ENCODE measurements around the gene GMPPA. TPM values are rescaled to one million over a fixed set of nuclear protein-coding genes. Genes with fewer than 3 reads are reported as not detected.

The GMPPA gene
- total RNA-seq, 2 experiments from 2014 or later: 32.4 to 34.2 TPM

DNA sequence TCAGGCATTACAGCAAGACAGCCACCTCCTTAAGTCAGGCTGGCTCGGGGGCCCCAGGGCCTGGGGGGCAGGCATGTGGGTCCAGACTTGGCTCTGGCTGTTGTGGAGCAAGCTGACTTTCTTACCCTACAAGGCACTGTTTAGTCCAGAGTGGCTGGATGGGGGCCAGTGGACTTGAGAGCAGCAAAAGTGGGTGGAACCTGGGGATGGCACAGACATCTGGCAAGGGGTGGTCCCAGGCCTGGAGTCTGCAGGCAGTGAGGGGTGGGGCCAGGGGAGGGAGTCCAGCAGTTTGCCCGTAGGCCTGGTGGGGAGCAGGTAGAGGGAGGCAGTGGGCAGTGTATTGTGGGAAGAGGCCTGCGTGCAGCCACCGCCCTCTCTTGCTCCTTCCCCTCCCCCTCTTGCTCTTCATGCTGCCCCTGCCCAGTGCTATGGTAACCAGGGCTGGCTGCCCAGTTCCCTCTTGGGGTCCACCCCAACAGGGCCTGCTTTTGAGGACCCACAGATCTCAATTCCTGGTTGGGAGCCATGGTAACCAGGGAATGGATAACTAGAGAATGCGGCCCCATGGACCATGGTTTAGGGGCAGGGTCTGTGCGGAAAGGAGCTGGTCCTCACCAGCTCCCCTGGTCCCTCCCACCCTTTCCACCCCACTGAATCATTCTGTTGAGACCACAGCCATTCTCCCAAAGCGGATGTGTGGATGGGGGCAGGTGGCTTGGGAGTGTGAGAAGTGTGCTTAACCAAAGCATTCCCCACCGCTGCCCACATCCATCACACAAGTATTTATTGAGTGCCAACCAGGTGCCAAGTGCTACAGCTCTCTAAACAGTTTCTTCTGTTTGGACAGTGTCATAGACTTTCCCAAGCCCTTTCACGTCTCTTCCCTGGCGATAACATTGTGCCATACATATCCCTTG lies 44.8 kb upstream of the GMPPA start:
- Mint-ChIP-seq H3K4me1 (ENCODE audit: low read depth) (peaks cover 33% of the 10 kb centered on the region), H3K4me3 (no peak overlapping the region), H3K27ac (no peak overlapping the region), H3K27me3 (peaks cover 8% of the 10 kb centered on the region), H3K36me3 (ENCODE audit: low read depth) (no peaks in the 10 kb centered on the region), H3K9me3 (no peaks in the 10 kb centered on the region)
- POLR2A ChIA-PET: interaction anchor here (0.8 to 1.3 kb wide), 2 partner anchors 22 to 143 kb away, joined by 3 read pairs; partner anchors contain the start of gene STK11IP
- DNase-seq (no peak), ATAC-seq (no peak)
- CTCF ChIA-PET: interaction anchor here (0.8 to 5.1 kb wide), 4 partner anchors 23 to 76 kb away, joined by 3 to 19 read pairs (median 12); a partner anchor contains a TSS
- intact Hi-C loops (cut with micrococcal nuclease): no loop called here
- no peak for TF ChIP-seq CTCF (IDR thresholded peaks at IDR 0.05)

DNA sequence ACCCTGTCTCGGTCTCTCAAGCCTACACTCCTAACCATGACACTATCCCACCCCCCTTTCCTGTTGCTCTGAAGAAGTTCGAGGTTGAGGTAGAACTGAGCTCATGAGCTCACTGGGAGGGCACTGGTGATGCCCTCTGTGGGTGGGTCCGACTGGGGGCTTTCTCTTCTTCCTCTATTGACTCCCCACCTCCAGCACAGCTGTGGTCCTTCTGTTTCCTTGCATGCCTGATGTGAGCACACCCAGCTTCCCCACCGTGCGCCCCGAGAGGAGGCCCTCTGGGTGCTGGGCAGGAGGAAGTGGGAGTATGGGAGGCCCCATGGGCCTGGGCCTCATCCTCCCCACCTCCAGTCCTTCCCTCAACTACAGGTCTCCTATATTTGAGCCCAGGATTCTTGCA lies 43.1 kb upstream of the GMPPA start:
- no peak overlapping the region for H3K27ac Mint-ChIP-seq
- no peak for TF ChIP-seq CTCF (IDR thresholded peaks at IDR 0.05)

GRCh38 chr2:219457784-219458369 lies 40.8 kb upstream of the GMPPA start:
- ATAC-seq: peak; percentile 79
- peak; percentile 27 for TF ChIP-seq CTCF (IDR thresholded peaks at IDR 0.05)
- CTCF ChIA-PET: interaction anchor here (0.6 to 4.9 kb wide), 11 partner anchors 9 to 159 kb away, joined by 3 to 38 read pairs (median 4); partner anchors contain the start of gene GMPPA
- H3K27ac Mint-ChIP-seq: peak overlapping the region; percentile 9
- H3K4me3 Mint-ChIP-seq: no peak overlapping the region
- no peaks in the 10 kb centered on the region for H3K36me3 Mint-ChIP-seq (ENCODE audit: low read depth)
- H3K9me3 Mint-ChIP-seq: no peaks in the 10 kb centered on the region
- POLR2A ChIA-PET: interaction anchor here (0.6 to 2.0 kb wide), 3 partner anchors 9 to 40 kb away, joined by 3 to 8 read pairs (median 3); partner anchors contain the start of gene DES
- DNase-seq: peak; percentile 67
- H3K27me3 Mint-ChIP-seq: no peaks in the 10 kb centered on the region
- intact Hi-C loops (cut with micrococcal nuclease): no loop called here
- H3K4me1 Mint-ChIP-seq (ENCODE audit: low read depth): peaks cover 20% of the 10 kb centered on the region

More for the DNA sequence above, 43.1 kb upstream of the GMPPA start:
- Mint-ChIP-seq H3K9me3 (no peaks in the 10 kb centered on the region), H3K4me3 (no peak overlapping the region), H3K36me3 (ENCODE audit: low read depth) (no peaks in the 10 kb centered on the region), H3K27me3 (peaks cover 2% of the 10 kb centered on the region), H3K4me1 (ENCODE audit: low read depth) (peaks cover 32% of the 10 kb centered on the region)
- ChIA-PET CTCF (interaction anchor here (0.7 to 5.1 kb wide), 8 partner anchors 7 to 75 kb away, joined by 3 to 38 read pairs (median 8); no protein-coding TSS in a partner anchor), POLR2A (no interaction called here)
- intact Hi-C loops (cut with micrococcal nuclease): no loop called here
- ATAC-seq (no peak), DNase-seq (no peak)

- CTCF ChIA-PET: interaction anchor here (0.8 to 4.9 kb wide), 15 partner anchors 10 to 138 kb away, joined by 3 to 38 read pairs (median 4); partner anchors contain the start of gene GMPPA
- intact Hi-C loops (cut with micrococcal nuclease): no loop called here
- POLR2A ChIA-PET: interaction anchor here (2.0 kb wide), 1 partner anchor 10 kb away, joined by 8 read pairs; no protein-coding TSS in a partner anchor
- H3K4me3 Mint-ChIP-seq: no peak overlapping the region
- ATAC-seq (no peak), DNase-seq (no peak)
- H3K36me3 Mint-ChIP-seq (ENCODE audit: low read depth): no peaks in the 10 kb centered on the region
- H3K27me3 Mint-ChIP-seq: no peaks in the 10 kb centered on the region
- H3K9me3 Mint-ChIP-seq: no peaks in the 10 kb centered on the region
- H3K4me1 Mint-ChIP-seq (ENCODE audit: low read depth): peaks cover 14% of the 10 kb centered on the region
- no peak overlapping the region for H3K27ac Mint-ChIP-seq
- TF ChIP-seq CTCF (IDR thresholded peaks at IDR 0.05): no peak
Measured at GRCh38 chr2:219458996-219459395, 39.7 kb upstream of the GMPPA start.
